Stimulated activated CD8-positive, alpha-beta memory T cell treated with anti-CD3 and anti-CD28 coated beads, Interleukin-4, amount 100 ng/mL, for 4 hours (primary cell): Measurements from ENCODE around the gene PDE1A.

Experiments used
- DNase-seq, 2 donors: peaks; one replicate each; pipeline ENCODE4 v3.0.0-alpha.2; 2020; ENCODE audit warnings: low read depth in 2 of 2, low spot score in 1 of 2

The PDE1A gene

GRCh38 chr2:182359027-182359989 lies 67.5 kb downstream of the PDE1A start:
- no peak for DNase-seq

DNA sequence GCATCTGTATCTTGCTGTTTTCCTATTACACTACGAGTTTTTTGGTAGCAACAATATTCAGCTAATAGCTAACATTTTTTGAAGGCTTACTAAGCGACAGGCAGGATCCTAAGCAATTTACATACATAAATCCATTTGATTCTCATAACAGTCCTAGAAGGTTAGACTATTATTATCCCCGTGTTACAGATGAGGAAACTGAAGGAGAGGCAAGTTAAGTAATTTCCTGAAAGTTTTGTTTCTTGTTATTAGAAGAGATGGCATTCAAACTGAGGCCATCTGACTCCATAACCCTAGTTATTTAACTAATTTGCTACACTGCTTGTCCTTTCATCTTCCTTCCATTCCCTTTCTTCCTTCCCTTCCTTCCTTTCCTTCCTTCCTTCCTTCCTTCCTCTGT lies 68.2 kb downstream of the PDE1A start:
- DNase-seq: no peak

DNA sequence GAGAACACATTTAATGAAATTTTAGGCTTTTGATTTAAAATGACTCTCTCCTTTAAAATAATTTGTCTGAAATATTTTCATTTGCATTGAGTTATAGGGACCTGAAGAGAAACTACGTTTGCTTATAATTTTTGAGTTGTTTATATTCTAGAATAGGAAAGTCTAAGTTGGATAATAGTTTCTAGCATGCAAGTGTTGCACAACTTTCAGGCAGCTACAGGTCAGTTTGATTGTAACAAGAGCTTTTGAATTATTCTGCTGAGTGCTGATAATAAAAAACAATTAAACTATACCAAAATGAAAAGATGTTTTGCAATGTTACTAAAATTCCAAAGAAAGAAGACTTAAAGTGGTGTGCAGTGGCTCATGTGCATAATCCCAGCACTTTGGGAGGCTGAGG lies 71.0 kb downstream of the PDE1A start:
- DNase-seq: no peak

- no peak for DNase-seq
Observed at GRCh38 chr2:182351427-182351826, 75.4 kb downstream of the PDE1A start.

- DNase-seq: no peak
Observed at GRCh38 chr2:182349268-182349667, 77.6 kb downstream of the PDE1A start.

- no peak for DNase-seq
Observed at GRCh38 chr2:182345384-182345783, 81.5 kb downstream of the PDE1A start.

DNA sequence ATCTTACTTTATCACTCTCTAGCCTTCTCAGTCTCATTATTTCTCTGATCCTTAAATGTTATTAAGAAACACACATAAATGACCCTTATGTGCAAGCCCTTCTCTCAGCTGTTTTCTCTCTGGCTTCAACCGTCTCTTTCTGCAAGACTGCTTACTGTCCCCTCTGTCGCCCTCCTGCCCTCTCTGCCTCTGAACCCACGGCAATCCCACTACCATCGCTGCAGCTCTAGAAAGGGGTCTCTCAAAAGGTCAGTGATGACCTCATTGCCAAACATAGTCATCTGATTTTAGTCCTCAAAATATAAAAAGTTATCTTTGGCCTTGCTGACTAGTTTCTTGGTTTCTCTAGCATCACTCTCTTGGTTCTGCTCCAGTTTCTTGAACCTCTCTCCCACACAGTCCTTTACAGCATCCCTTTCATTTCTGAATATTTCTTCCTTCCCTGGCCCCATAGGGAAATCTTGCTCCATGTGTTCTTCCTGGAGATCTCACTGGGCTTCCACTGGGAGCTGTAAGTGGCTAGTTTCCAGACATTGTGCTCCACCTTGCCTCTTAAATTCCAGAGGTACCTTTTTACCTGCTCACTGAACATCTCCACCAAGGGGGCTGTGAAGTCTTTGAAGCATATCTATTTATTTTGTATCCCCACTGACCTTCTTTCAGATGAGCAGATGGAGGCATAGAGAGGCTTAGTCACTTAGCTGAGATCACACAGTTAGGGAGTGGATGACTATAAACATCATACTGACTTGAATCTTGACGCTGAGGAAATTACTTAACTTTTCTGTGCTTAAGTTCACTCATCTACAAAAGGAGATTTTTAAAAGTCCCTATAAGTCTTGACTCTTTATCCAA lies 96.2 kb downstream of the PDE1A start:
- DNase-seq: no peak

DNA sequence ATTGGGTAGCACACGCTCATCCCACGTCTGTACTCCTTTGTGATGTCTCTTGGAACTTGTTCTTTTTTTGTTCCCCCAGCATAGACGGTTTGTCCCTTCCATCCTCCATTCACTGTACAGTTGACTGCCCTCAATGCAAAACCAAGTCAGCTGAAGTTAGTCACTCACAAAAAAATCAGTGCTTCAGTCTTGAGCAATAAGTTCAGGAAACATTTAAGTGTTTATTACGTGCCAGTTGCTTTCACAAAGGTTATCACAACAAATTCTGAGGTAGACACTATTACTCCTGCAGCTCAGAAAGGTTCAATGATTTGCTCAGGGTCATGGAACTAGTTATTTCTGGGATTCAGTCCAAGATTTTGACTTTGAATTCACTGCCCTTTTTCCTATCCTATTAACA lies 102.2 kb downstream of the PDE1A start:
- DNase-seq: no peak

DNA sequence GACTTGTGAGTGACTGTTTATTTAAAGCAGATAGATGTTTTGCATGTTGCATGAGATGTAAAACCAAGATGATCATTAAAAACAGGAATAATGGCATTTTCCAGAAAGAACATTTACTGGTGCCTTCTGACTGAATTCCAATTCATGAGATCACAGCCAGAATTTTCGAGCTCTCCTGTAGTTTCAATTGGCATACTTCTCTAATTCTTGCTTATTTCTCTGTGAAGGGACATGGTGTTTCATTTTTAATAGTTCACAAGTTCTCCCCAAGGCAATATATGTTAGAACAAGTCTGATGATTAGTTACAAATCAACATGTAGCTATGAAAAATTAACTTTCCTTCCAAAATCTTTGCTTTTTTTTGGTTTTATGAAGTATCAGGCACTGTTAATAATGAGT lies 105.7 kb downstream of the PDE1A start:
- DNase-seq: no peak

DNA sequence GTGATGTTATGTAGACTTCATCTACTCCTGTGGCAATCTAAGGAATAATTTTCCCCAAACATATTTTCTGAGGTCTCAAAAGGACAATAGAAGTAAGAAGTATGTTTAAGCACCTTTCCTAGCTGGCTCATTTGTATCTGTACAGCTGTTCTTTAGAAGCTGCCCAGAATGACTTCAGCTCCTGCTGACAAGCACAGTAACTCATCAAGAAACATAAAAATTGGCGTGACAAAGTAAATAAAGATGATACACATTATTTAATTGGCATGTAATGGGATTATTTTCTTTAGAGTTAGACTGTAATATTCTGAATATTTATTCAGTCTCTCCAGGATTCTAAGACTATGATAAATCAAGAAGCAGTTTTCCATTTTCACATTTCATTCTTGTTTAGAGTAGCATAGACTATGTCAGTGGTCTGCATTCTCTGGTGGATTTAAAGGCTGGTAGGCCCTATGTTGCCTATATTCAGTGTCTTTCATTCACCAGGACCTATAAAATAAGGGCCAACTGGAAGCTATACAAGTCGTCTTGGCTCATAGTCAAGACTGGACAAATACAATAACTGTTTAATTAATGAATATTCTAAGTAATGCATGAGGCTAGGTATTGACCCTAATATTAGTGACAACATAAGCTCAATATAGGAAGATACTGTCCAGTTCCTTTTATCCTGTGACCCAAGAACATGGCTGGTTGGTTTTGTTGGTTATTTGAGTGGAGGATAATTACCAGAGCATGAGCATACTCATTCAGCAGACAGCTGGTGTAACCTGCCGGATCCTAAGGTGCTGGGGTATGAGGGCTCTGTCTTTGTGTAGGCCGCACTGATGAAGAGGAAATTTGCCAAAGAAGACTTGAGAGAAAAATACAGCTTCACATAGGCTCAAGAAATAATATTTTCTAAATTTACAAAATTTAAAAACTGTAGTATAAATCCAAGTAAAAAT lies 107.0 kb downstream of the PDE1A start:
- no peak for DNase-seq

DNA sequence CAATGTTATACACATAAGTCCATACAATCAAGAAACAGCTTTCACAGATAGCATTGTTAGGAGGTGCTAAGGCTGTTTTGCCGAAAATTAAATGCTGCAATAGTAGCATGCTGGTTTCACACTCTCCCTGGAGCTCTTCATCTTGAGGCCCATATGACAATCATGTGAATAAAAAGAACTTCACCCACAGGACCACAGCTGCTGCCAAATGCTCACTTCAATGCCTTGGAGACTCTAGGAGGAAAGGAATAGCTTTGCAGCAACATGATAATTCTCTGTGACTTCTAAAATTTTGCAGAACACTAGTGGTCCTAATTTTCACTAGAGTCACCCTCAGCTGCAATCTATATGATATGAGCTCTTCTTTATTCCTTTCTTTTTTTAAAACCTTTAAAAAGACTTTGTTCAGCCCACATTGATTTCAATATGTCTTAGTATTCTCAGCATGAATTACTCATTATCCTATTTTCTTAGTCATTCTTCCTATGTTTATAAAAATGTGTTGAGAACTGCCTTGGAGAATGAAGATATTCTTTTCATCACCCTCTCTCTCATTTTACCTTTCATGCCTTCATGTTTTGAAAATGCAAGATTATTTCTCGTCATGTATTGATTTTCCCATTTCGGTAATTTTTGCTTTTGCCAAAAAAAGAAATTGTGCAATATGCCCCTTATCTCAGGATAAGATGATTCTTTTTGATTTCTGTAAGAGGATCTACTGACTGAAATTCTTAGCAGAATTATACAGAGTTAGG lies 108.2 kb downstream of the PDE1A start:
- DNase-seq: no peak

DNA sequence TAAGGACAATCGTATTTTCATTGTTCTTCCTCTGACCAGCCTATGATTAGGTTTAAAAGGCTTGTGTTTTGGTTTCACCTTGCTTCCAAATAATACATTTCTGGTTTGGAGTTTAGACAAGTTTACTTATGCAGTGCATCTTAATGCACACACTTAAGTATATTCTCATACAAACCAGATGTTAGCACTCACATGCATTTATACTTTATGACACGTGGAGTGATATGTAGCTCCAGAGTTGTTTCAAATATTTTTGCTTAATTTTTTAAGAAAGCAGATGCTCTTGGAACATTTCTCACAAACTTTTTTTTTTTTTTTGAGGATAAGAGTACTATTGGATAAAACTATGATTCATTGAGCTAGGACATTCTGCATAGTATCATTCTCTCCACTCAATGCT lies 109.9 kb downstream of the PDE1A start:
- no peak for DNase-seq

DNA sequence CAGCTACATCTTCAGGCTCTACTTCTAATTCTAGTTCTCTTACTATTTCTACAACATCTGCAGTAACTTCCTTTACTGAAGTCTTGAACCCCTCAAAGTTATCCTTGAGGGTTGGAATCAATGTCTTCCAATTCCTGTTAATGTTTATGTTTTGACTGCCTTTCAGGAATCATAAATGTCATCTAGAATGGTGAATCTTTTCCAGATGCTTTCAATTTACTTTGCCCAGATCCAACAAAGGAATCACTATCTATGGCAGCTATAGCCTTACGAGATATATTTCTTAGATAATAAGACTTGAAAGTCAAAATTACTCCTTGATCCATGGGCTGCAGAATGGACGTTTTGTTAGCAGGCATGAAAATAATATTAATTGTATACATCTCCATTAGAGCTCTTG lies 123.9 kb downstream of the PDE1A start:
- DNase-seq: no peak

GRCh38 chr2:182302174-182302573 lies 124.7 kb downstream of the PDE1A start:
- no peak for DNase-seq

- DNase-seq: no peak
Observed at GRCh38 chr2:182301093-182301492, 125.7 kb downstream of the PDE1A start.

DNA sequence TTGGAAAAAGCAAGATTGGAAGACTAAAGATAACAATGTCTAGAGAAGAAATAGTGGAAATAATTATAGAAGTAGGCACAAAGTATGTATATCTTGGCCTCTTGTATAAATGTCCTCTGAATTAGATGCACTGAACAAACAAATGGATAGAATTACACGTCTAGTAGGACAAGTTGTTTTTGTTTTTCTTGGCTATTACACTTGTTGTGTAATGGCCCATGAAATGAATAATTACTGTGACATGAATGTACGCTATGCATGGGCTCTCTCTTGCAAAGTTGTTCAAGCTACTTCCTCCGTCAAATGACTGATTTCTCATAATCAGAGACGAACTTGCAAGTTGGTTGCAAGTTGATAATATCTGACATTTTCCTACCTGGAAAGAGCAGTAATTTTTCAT lies 126.2 kb downstream of the PDE1A start:
- DNase-seq: no peak

GRCh38 chr2:182299632-182300031 lies 127.2 kb downstream of the PDE1A start:
- no peak for DNase-seq

DNA sequence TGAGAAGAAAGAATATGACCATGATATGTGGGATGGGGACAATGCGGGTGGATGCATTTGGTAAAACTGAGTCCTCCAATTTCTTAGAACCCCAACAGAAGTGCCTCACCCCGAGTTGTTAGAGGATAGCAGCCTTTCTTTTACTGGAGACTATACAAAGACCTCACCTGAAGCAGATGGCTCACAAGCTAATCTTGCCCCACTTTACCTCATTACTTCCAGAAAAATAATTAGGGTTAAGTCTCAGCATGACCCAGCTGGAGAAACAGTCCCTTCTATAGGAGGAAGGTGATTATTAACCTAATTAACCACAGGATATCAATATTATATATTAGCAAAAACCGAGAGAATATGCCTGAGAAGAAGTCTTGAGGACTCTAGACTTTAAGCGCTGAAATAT lies 128.4 kb downstream of the PDE1A start:
- DNase-seq: no peak

DNA sequence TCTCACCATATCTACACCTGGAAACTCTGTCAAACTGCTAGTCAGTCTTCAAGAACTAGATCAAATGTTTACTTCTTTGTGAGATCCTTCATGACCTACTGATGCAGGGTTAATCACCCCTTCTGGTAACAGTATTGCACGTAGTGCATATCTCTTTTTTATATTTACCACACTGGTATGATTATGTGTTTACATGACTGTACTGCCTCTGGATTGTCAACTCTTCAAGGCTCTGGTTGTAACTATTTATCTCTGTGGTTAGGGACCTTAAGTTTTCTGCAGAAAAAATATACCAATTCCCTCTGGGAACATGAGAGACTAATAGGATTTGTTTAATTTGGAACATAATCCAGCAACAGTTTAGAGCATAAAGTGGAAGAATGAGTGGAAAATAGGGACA lies 135.5 kb downstream of the PDE1A start:
- no peak for DNase-seq

GRCh38 chr2:182283512-182283911 lies 143.3 kb downstream of the PDE1A start:
- no peak for DNase-seq
